Thyroid gland (tissue), 4 donors: Measurements from ENCODE around the gene MLLT6. TPM values are rescaled to one million over a fixed set of nuclear protein-coding genes. Genes with fewer than 3 reads are reported as not detected.
A peak's percentile ranks its signal among the peaks of the same experiment; 100 is the strongest.

ENCODE experiments used
- DNase-seq, 2 donors: peaks; one replicate each; pipeline ENCODE4 v3.0.0-alpha.2; 2019
- H3K27ac ChIP-seq, 3 donors: fragments of 200-600 bp; sonication (generic); 1 replicate in 2 of 3; 2 replicates in 1 of 3; pipeline ENCODE4 v1.5.1; 2016 to 2019; ENCODE audit warnings: mild to moderate bottlenecking in 1 of 3, moderate library complexity in 1 of 3
- H3K27me3 ChIP-seq: fragments of 200-600 bp; sonication (generic); one replicate; pipeline ENCODE4 v1.5.1; 2019
- H3K36me3 ChIP-seq, 2 donors: fragments of 200-600 bp; sonication (generic); one replicate each; pipeline ENCODE4 v1.5.1; 2016 to 2019
- H3K4me1 ChIP-seq, 2 donors: fragments of 200-600 bp; sonication (generic); one replicate each; pipeline ENCODE4 v1.5.1; 2017 to 2019
- H3K4me3 ChIP-seq, 3 donors: fragments of 200-600 bp; sonication (generic); replicated peaks in 1 of 3; 1 replicate in 2 of 3; 2 replicates in 1 of 3; pipeline ENCODE4 v1.5.1; 2016; ENCODE audit warnings: mild to moderate bottlenecking in 1 of 3
- H3K9me3 ChIP-seq: fragments of 200-600 bp; sonication (generic); one replicate; pipeline ENCODE4 v1.5.1; 2017
- CTCF ChIP-seq, 6 experiments: fragments of 200-600 bp in 3 of 6; fragments of 450-650 bp in 3 of 6; sonication (generic) in 3 of 6; IDR thresholded peaks; one replicate each; pipeline ENCODE4 v1.5.1; 2016 to 2019; ENCODE audit warnings: antibody characterized with exemption in 6 of 6, mild to moderate bottlenecking in 2 of 6, inconsistent platforms in 1 of 6, moderate library complexity in 1 of 6
- POLR2A ChIP-seq, 2 donors: fragments of 450-650 bp; IDR thresholded peaks; one replicate each; pipeline ENCODE4 v1.6.1; 2017; ENCODE audit warnings: antibody characterized with exemption in 2 of 2, mild to moderate bottlenecking in 2 of 2, moderate library complexity in 1 of 2
- WGBS, 2 donors: methylation state at CpG; one replicate each; pipeline ENCODE4 v1.1.5; 2017; 5-methylcytosine and 5-hydroxymethylcytosine counted together
- intact Hi-C: fragments of 100-400 bp; cut with DNase I; formaldehyde crosslinking; loops from one replicate; pipeline ENCODE4 v1.15.1; 2023
- total RNA-seq, 4 donors: library from RNA; depleted of rRNA; stranded (reverse); fragments of >200 nt; gene quantifications; one replicate each; pipeline ENCODE4 v1.2.3, GENCODE V29; 2016

Gene MLLT6
- total RNA-seq, 4 donors from 2014 or later: 111 to 192 (median 115) TPM

DNA sequence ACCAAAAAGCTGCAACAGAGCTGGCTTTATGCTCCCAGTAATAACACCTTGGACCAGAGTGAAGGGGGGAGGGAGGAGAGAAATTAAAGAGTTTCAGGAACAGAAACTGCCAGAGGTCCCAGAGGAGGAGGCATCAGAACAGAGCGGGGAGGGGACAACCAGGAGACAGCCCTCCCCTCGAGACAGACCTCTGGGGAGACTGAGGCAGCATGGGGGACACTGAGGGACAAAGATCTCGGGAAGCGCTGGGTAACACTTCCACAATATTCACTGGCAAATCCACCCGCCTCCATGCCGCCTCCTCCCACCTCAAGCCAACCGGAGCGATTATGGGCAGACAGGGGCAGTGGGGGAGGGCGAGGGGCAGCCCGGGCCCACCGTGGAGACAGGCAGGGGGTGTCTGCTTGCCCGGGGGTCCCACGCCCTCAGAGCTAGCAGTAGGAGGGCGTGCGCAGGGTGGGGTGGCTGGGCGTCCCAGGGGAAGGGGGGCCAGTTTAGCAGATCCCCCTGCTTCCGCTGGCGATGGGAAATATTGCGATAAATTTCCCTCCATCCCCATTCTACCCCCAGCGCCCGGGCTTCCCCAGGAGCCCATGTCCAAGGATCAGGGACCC is 41.9 kb downstream of the MLLT6 start:
- intact Hi-C loops: no loop called here
- peak; percentile 29 to 43 for DNase-seq
- H3K27ac ChIP-seq: peak overlapping the region; percentile 75 to 93 (median 80)
- H3K4me3 ChIP-seq: peak overlapping the region; percentile 12 to 98 (median 86)
- H3K36me3 ChIP-seq: no peaks in the 10 kb centered on the region
- H3K27me3 ChIP-seq: no peaks in the 10 kb centered on the region
- WGBS, 2 donors: 2 to 5% methylated on average over 7 to 18 of the region's 21 CpGs
- TF ChIP-seq CTCF (IDR thresholded peaks at IDR 0.05) (no peak), POLR2A (IDR thresholded peaks at IDR 0.05) (no peak)
- peaks cover 56 to 60% of the 10 kb centered on the region in 2 donors for H3K4me1 ChIP-seq
- no peaks in the 10 kb centered on the region for H3K9me3 ChIP-seq

GRCh38 chr17:38747463-38748148 is 42.5 kb downstream of the MLLT6 start:
- peaks cover 49 to 53% of the 10 kb centered on the region in 2 donors for H3K4me1 ChIP-seq
- no peaks in the 10 kb centered on the region for H3K9me3 ChIP-seq
- DNase-seq: peak; percentile 61 to 73
- peak overlapping the region; percentile 75 to 93 (median 80) for H3K27ac ChIP-seq
- intact Hi-C loops: no loop called here
- H3K4me3 ChIP-seq: peak overlapping the region; percentile 12 to 98 (median 86)
- WGBS, 2 donors: 1% methylated on average over 21 to 61 of the region's 64 CpGs
- H3K27me3 ChIP-seq: no peaks in the 10 kb centered on the region
- H3K36me3 ChIP-seq: no peaks in the 10 kb centered on the region
- TF ChIP-seq CTCF (IDR thresholded peaks at IDR 0.05): peak in 1 of 6 experiments; percentile 5
- peak in 1 of 2 donors; percentile 29 for TF ChIP-seq POLR2A (IDR thresholded peaks at IDR 0.05)

- peak within 1 kb of the TSS; percentile 50 to 98 (median 86) for H3K4me3 ChIP-seq
- TF ChIP-seq CTCF (IDR thresholded peaks at IDR 0.05) (no peak), POLR2A (IDR thresholded peaks at IDR 0.05) (peak in 1 of 2 donors; percentile 53)
- no peaks in the 10 kb centered on the region for H3K36me3 ChIP-seq
- intact Hi-C loops: no loop called here
- H3K27me3 ChIP-seq: no peaks in the 10 kb centered on the region
- H3K9me3 ChIP-seq: no peaks in the 10 kb centered on the region
- DNase-seq: peak; percentile 96 to 99
- H3K27ac ChIP-seq: peak within 1 kb of the TSS; percentile 77 to 93 (median 80)
- H3K4me1 ChIP-seq: peaks cover 44 to 48% of the 10 kb centered on the region in 2 donors
- 0 to 1% methylated on average over 20 to 40 of the region's 47 CpGs for whole genome bisulfite sequencing, 2 donors
Measured at GRCh38 chr17:38748149-38748891, 43.2 kb downstream of the MLLT6 start, which contains the start of gene PCGF2. Gene PCGF2 (minus strand): TSS chr17:38748336. CDS start chr17:38740402, 7,934 bp downstream.

- 0% methylated on average over 13 of the region's 32 CpGs; no CpG with 5 or more reads in 1 of the 2 donors for WGBS, 2 donors
- H3K4me1 ChIP-seq: peaks cover 48% of the 10 kb centered on the region in 2 donors
- DNase-seq: no peak
- TF ChIP-seq POLR2A (IDR thresholded peaks at IDR 0.05) (no peak), CTCF (IDR thresholded peaks at IDR 0.05) (no peak)
- H3K27ac ChIP-seq: peak overlapping the region; percentile 77 to 93 (median 80)
- H3K36me3 ChIP-seq: no peaks in the 10 kb centered on the region
- peak overlapping the region; percentile 48 to 86 (median 50) for H3K4me3 ChIP-seq
- no peaks in the 10 kb centered on the region for H3K9me3 ChIP-seq
- H3K27me3 ChIP-seq: no peaks in the 10 kb centered on the region
- intact Hi-C loops: no loop called here
Measured at GRCh38 chr17:38748892-38749222, 43.8 kb downstream of the MLLT6 start.
